Measurements from ENCODE around the gene C1QTNF12.

C1QTNF12 gene

GRCh38 chr1:1228596-1229321 is 17.8 kb downstream of the C1QTNF12 start:
- DNase-seq (ENCODE audit: low spot score) = no peak

GRCh38 chr1:1228187-1228586 is 18.3 kb downstream of the C1QTNF12 start:
- no peak for DNase-seq (ENCODE audit: low spot score)

GRCh38 chr1:1227386-1227785 is 19.1 kb downstream of the C1QTNF12 start:
- no peak for DNase-seq (ENCODE audit: low spot score)

GRCh38 chr1:1226566-1227362 is 19.8 kb downstream of the C1QTNF12 start:
- DNase-seq (ENCODE audit: low spot score) = no peak

GRCh38 chr1:1225913-1226312 is 20.6 kb downstream of the C1QTNF12 start:
- no peak for DNase-seq (ENCODE audit: low spot score)

- no peak for DNase-seq (ENCODE audit: low spot score)
Measured at GRCh38 chr1:1225238-1225845, 21.2 kb downstream of the C1QTNF12 start.

GRCh38 chr1:1223891-1224290 is 22.6 kb downstream of the C1QTNF12 start:
- no peak for DNase-seq (ENCODE audit: low spot score)

- no peak for DNase-seq (ENCODE audit: low spot score)
Measured at GRCh38 chr1:1223321-1223720, 23.2 kb downstream of the C1QTNF12 start.

- no peak for DNase-seq (ENCODE audit: low spot score)
Measured at GRCh38 chr1:1222575-1223225, 23.8 kb downstream of the C1QTNF12 start.

- DNase-seq (ENCODE audit: low spot score) = no peak
Measured at GRCh38 chr1:1221887-1222574, 24.5 kb downstream of the C1QTNF12 start.

- DNase-seq (ENCODE audit: low spot score) = no peak
Measured at GRCh38 chr1:1220197-1220596, 26.3 kb downstream of the C1QTNF12 start.

GRCh38 chr1:1219341-1219740 is 27.2 kb downstream of the C1QTNF12 start:
- DNase-seq (ENCODE audit: low spot score) = no peak

- no peak for DNase-seq (ENCODE audit: low spot score)
Measured at GRCh38 chr1:1218524-1219200, 27.9 kb downstream of the C1QTNF12 start.

- no peak for DNase-seq (ENCODE audit: low spot score)
Measured at GRCh38 chr1:1217621-1218523, 28.6 kb downstream of the C1QTNF12 start.

- DNase-seq (ENCODE audit: low spot score) = no peak
Measured at GRCh38 chr1:1216770-1217620, 29.5 kb downstream of the C1QTNF12 start.

- DNase-seq (ENCODE audit: low spot score) = no peak
Measured at GRCh38 chr1:1215881-1216605, 30.5 kb downstream of the C1QTNF12 start.

GRCh38 chr1:1215080-1215676 is 31.3 kb downstream of the C1QTNF12 start:
- no peak for DNase-seq (ENCODE audit: low spot score)
